Cardiac fibroblast (primary cell): Measurements from ENCODE around the gene ZNF608.

Experiments
- DNase-seq, 2 donors: peaks; one replicate each; pipeline versions ENCODE4 v3.0.0 to v3.0.0-alpha.2; 2010; ENCODE audit warnings: low read depth in 2 of 2
- H3K4me3 ChIP-seq, 2 donors: replicated peaks in 1 of 2; 1 replicate in 1 of 2; 2 replicates in 1 of 2; pipeline ENCODE4 v1.5.1; 2011; ENCODE audit warnings: low read depth in 2 of 2, low read length in 2 of 2, mild to moderate bottlenecking in 2 of 2, moderate library complexity in 1 of 2
- CTCF ChIP-seq: IDR thresholded peaks from one replicate; pipeline ENCODE4 v1.5.1; 2011; ENCODE audit warnings: low read depth, mild to moderate bottlenecking, low read length, inconsistent platforms

The ZNF608 gene

DNA sequence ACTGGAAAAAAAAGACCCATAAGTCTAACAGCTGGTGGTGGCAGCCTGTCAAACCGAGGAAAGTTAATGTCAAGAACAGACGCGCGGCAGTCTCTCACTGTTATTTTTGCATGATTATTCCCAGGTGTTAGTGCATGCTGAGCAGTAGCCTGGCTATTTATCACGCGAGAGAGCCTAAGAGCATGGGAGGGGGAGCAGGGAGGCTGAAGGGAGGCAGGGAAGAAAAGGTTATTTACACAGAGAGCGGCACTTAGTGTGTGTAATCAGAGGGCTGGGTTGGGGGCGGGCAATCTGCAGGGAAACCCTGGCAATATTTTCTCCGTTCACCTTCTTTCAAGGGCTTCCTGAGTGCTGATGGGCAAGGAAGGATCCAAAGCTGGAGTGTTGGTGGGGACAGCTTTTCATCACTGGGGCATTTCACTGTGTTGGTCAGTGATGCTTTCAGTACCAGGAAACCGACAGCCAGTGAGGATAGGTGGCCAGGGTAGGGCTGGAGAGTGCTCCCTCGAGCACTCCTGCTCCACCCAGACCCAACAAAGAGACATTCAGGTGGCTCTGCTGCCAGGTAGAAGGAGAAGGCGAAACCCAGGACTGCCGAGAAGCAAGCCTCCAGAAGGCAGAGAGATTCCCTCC is 39.6 kb downstream of the ZNF608 start:
- H3K4me3 ChIP-seq, result no peak overlapping the region
- TF ChIP-seq CTCF, result no peak
- DNase-seq, result peak; percentile 5 to 38

GRCh38 chr5:124706051-124706450 is 40.4 kb downstream of the ZNF608 start:
- no peak for TF ChIP-seq CTCF

DNA sequence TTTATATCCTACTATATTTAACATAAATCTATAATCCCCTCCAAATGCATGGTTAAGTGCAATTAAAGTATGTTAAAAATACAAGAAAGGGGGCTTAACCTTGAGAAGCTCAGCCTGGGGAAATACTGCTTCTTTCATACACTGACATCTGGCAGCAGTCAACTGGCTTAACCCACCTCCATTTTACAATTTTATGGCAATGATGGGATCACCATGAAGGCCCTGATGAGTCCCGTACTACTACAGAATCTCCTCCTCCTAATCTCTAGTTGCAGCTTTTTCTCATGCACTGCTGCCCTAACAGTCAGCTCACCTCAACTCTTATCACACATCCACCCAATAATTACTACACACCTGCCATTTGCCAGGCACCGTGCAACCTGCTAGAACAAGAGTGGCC is 40.9 kb downstream of the ZNF608 start:
- TF ChIP-seq CTCF, result no peak

More at GRCh38 chr5:124706051-124706450, 40.4 kb downstream of the ZNF608 start:
- DNase-seq, result no peak
- H3K4me3 ChIP-seq, result no peak overlapping the region

DNA sequence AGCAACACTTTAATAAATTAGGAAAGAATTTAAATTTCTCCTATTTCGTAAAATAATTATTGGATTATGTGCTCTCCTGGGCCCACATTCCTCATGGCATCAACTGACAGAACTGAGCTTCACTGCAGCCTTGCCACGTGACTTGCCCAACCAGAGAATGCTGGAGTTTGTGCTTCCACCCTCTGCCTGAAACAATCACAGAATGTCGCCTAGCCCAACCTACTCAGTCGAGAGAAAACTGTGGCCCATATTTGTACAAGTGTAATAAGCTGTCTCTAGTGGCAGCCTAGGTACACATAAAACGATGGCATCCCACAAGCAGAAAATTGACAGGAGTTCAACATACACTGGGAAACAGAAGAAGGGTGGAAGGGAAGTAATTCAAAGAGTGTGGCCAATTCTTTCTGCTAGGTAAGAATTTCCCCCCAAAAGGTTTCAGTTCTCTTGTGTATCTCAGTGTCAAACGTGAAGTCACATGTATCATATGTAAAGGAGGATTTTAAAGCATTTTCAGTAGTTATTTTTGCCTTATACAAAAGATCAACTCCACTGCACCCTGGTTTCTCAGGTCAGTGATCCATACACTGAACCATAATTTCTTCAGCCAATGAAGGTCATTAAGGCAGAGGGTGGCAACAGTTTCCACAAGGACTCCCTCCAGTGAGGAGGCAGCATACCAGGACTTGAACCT is 41.7 kb downstream of the ZNF608 start:
- no peak for DNase-seq
- no peak for TF ChIP-seq CTCF
- H3K4me3 ChIP-seq, result no peak overlapping the region

More for the DNA sequence above, 40.9 kb downstream of the ZNF608 start:
- no peak overlapping the region for H3K4me3 ChIP-seq
- no peak for DNase-seq

DNA sequence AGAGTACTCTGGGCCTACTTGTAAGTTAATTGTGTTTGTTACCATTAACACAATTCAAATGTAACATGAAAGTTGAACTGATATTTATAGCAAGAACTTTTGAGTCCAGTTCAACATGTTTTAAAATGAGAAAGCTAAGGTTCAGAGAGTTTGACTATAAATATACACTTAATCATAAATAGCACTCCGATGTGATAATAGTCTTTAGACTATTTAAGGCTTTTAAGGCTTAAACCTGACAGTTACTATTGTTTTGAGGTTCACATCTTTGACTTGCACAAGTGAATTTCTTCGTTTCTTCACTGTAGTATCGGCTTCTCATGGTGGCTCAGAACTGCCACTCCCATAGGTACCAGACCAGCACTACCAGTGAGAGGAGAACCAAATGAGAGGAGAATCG is 42.4 kb downstream of the ZNF608 start:
- no peak for TF ChIP-seq CTCF
- no peak for DNase-seq

DNA sequence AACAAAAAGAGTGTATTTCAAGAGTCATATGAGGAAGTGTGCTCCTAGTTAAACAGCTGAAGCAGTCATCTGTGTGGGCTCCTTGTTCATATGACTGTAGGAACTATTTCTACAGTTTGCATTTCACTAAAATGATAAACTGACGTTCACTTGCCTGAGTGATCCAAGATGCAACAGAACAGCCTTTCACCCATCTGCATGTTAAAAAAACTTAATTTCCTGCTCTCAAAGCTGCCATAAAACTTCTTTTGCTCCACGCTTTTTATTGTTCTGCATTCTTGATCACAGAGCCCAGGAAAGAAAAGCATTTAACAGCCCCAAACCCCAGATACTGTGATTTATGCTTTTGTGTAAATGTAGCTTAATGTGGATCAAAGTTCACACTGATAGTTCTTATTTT is 43.9 kb downstream of the ZNF608 start:
- no peak overlapping the region for H3K4me3 ChIP-seq
- no peak for TF ChIP-seq CTCF
- DNase-seq, result no peak

More for the DNA sequence above, 42.4 kb downstream of the ZNF608 start:
- no peak overlapping the region for H3K4me3 ChIP-seq
